Glutamatergic neuron (in vitro differentiated cells): ENCODE measurements around the gene ZNF471. TPM values are rescaled to one million over a fixed set of nuclear protein-coding genes. Genes with fewer than 3 reads are reported as not detected.

Source experiments
- DNase-seq: peaks from one replicate; pipeline ENCODE4 v3.0.0; 2022
- H3K27ac Mint-ChIP-seq: one replicate; pipeline ENCODE4 v1.8.0; 2020; ENCODE audit warnings: mild to moderate bottlenecking, mixed read lengths, inconsistent platforms; ENCODE audit not compliant: unreplicated experiment
- H3K27me3 Mint-ChIP-seq: one replicate; pipeline ENCODE4 v1.8.0; 2020; ENCODE audit warnings: mild to moderate bottlenecking, moderate library complexity, mixed read lengths, inconsistent platforms; ENCODE audit not compliant: unreplicated experiment
- H3K36me3 Mint-ChIP-seq: one replicate; pipeline ENCODE4 v1.8.0; 2020; ENCODE audit warnings: mild to moderate bottlenecking, mixed read lengths, inconsistent platforms; ENCODE audit not compliant: unreplicated experiment
- H3K4me1 Mint-ChIP-seq: one replicate; pipeline ENCODE4 v1.8.0; 2020; ENCODE audit warnings: mild to moderate bottlenecking, low read depth, mixed read lengths, inconsistent platforms; ENCODE audit not compliant: unreplicated experiment
- H3K4me3 Mint-ChIP-seq: one replicate; pipeline ENCODE4 v1.8.0; 2020; ENCODE audit warnings: mild to moderate bottlenecking, mixed read lengths, inconsistent platforms; ENCODE audit not compliant: unreplicated experiment
- H3K9me3 Mint-ChIP-seq: one replicate; pipeline ENCODE4 v1.8.0; 2020; ENCODE audit warnings: mild to moderate bottlenecking, moderate library complexity, mixed read lengths, inconsistent platforms; ENCODE audit not compliant: unreplicated experiment
- CTCF ChIP-seq: fragments of 200-600 bp; sonication (generic); IDR thresholded peaks from one replicate; pipeline ENCODE4 v1.5.0; 2021; ENCODE audit not compliant: partially characterized antibody, unreplicated experiment
- long read RNA-seq: library from polyadenylated mRNA; unstranded; transcript quantifications from one replicate; pipeline ENCODE4 v2.0.0, GENCODE V29; 2020; ENCODE audit not compliant: unreplicated experiment
- total RNA-seq: library from RNA; stranded (reverse); fragmentation: NEBNext Ultra II Directional; extraction: Animal tissue kit (Norgen Biotek cat#: 25700); gene quantifications from one replicate; pipeline ENCODE4 v1.2.1, GENCODE V29; 2021; ENCODE audit not compliant: unreplicated experiment

The ZNF471 gene
- total RNA-seq: 18.7 TPM
- long read RNA-seq, partial matches to known transcripts: 1 of 2 reads
- long read RNA-seq, other reads (novel, unspliced or antisense): 1 of 2 reads

- TF ChIP-seq CTCF: no peak
- Mint-ChIP-seq H3K4me3 (no peak within 1 kb of the TSS), H3K27ac (peak within 1 kb of the TSS; percentile 64), H3K9me3 (peaks cover 5% of the 10 kb centered on the region), H3K4me1 (no peaks in the 10 kb centered on the region), H3K27me3 (peaks cover 5% of the 10 kb centered on the region), H3K36me3 (peaks cover 1% of the 10 kb centered on the region)
- DNase-seq: peak; percentile 98
These were observed at the start of gene ZNF471 for GRCh38 chr19:56507446-56508289. Gene ZNF471 (plus strand): TSS chr19:56507855. CDS start chr19:56511572, 3,717 bp downstream.

- peaks cover 16% of the 10 kb centered on the region for H3K4me1 Mint-ChIP-seq
- DNase-seq: peak; percentile 47
- peaks cover 33% of the 10 kb centered on the region for H3K36me3 Mint-ChIP-seq
- peak overlapping the region; percentile 52 for H3K4me3 Mint-ChIP-seq
- H3K27ac Mint-ChIP-seq: peak overlapping the region; percentile 70
- H3K9me3 Mint-ChIP-seq: peaks cover 39% of the 10 kb centered on the region
- TF ChIP-seq CTCF: no peak
- H3K27me3 Mint-ChIP-seq: peaks cover 14% of the 10 kb centered on the region
These were observed 33.3 kb upstream of the ZNF471 start for GRCh38 chr19:56474308-56474707.

GRCh38 chr19:56476093-56476492 is 31.6 kb upstream of the ZNF471 start:
- no peak for DNase-seq
- H3K4me3 Mint-ChIP-seq: peak overlapping the region; percentile 97
- H3K27ac Mint-ChIP-seq: no peak overlapping the region
- peaks cover 41% of the 10 kb centered on the region for H3K9me3 Mint-ChIP-seq
- no peak for TF ChIP-seq CTCF
- peaks cover 16% of the 10 kb centered on the region for H3K4me1 Mint-ChIP-seq
- H3K27me3 Mint-ChIP-seq: peaks cover 14% of the 10 kb centered on the region
- peaks cover 38% of the 10 kb centered on the region for H3K36me3 Mint-ChIP-seq

GRCh38 chr19:56476651-56477428 is 30.8 kb upstream of the ZNF471 start, which contains the start of gene ZNF667:
Gene ZNF667 (minus strand): TSS chr19:56477345. CDS start chr19:56462370, 14,975 bp downstream.
- TF ChIP-seq CTCF: no peak
- Mint-ChIP-seq H3K36me3 (peaks cover 33% of the 10 kb centered on the region), H3K9me3 (peaks cover 36% of the 10 kb centered on the region), H3K4me3 (peak within 1 kb of the TSS; percentile 97), H3K27me3 (peaks cover 14% of the 10 kb centered on the region), H3K27ac (peak within 1 kb of the TSS; percentile 92), H3K4me1 (peaks cover 16% of the 10 kb centered on the region)
- no peak for DNase-seq
